NCI-H748 (cell line): ENCODE data around the gene BPIFB3.

Experiments used
- DNase-seq: peaks from one replicate; lab custom pipeline; 2025; ENCODE audit not compliant: unreplicated experiment; lab: John Stamatoyannopoulos, UW

Gene BPIFB3

GRCh38 chr20:33053291-33054106 is at the start of gene BPIFB3:
BPIFB3 (plus strand) TSS chr20:33053903; CDS start chr20:33055436, 1,533 bp downstream.
- DNase-seq: no peak

GRCh38 chr20:33004141-33004751 is 49.5 kb upstream of the BPIFB3 start, which contains the start of gene SUN5:
SUN5 (minus strand) TSS chr20:33004433; CDS start chr20:33004340, 93 bp downstream.
- DNase-seq: no peak

- DNase-seq: peak; percentile 16
These were observed 48.6 kb upstream of the BPIFB3 start for GRCh38 chr20:33005132-33005566.

GRCh38 chr20:33005908-33006775 is 47.6 kb upstream of the BPIFB3 start:
- DNase-seq: no peak

GRCh38 chr20:33006776-33007375 is 46.8 kb upstream of the BPIFB3 start:
- DNase-seq: no peak

- no peak for DNase-seq
These were observed 46.0 kb upstream of the BPIFB3 start, which contains the start of gene BPIFB2 for GRCh38 chr20:33007376-33008335. BPIFB2 (plus strand) TSS chr20:33007704; CDS start chr20:33008575, 871 bp downstream.

GRCh38 chr20:33008336-33009213 is 45.1 kb upstream of the BPIFB3 start:
- DNase-seq: no peak

- peak; percentile 45 for DNase-seq
These were observed 44.2 kb upstream of the BPIFB3 start for GRCh38 chr20:33009214-33010132.

GRCh38 chr20:33010133-33010504 is 43.6 kb upstream of the BPIFB3 start:
- no peak for DNase-seq

- DNase-seq: no peak
These were observed 42.8 kb upstream of the BPIFB3 start for GRCh38 chr20:33010674-33011449.

GRCh38 chr20:33012327-33013189 is 41.1 kb upstream of the BPIFB3 start:
- DNase-seq: no peak

GRCh38 chr20:33013701-33014326 is 39.9 kb upstream of the BPIFB3 start:
- no peak for DNase-seq

GRCh38 chr20:33014336-33015113 is 39.2 kb upstream of the BPIFB3 start:
- no peak for DNase-seq

GRCh38 chr20:33015114-33015484 is 38.6 kb upstream of the BPIFB3 start:
- DNase-seq: no peak
